MCF 10A (cell line): Measurements from ENCODE around the gene TCN1. TPM values are rescaled to one million over a fixed set of nuclear protein-coding genes. Genes with fewer than 3 reads are reported as not detected.
A peak's percentile ranks its signal among the peaks of the same experiment; 100 is the strongest.
"Not testable (repeated sequence)": the region's sequence is repeated elsewhere in the genome, so short reads cannot be mapped to it uniquely, and the experiment has no call there.

Experiments used
- Bru-seq: library from RNA; stranded (reverse); fragments of 400-500 nt; gene quantifications from one replicate; lab custom pipeline; 2021; lab: Mats Ljungman, UMichigan
- BruChase-seq, 2 experiments: library from RNA; stranded (reverse); fragments of 400-500 nt; gene quantifications; one replicate each; lab custom pipeline; 2021; lab: Mats Ljungman, UMichigan
- BruUV-seq: library from RNA; stranded (reverse); fragments of 400-500 nt; replicated peaks from 2 replicates; lab custom pipeline; 2021; lab: Mats Ljungman, UMichigan
- CTCF ChIA-PET: fragments of 300-600 bp; sonication (Branson Sonifier 250); formaldehyde crosslinking; extraction: SDS; loops from one replicate; lab custom pipeline; 2021; ENCODE audit warnings: antibody characterized with exemption, inconsistent platforms; lab: Yijun Ruan, JAX
- POLR2A ChIA-PET: fragments of 300-600, 350-650 bp; sonication (Branson Sonifier 250); formaldehyde crosslinking; extraction: SDS; loops from one replicate; lab custom pipeline; 2020; ENCODE audit warnings: antibody characterized with exemption, inconsistent platforms; lab: Yijun Ruan, JAX
- DNase-seq: peaks from one replicate; pipeline ENCODE4 v3.0.0-alpha.2; 2018; ENCODE audit not compliant: unreplicated experiment
- H3K27ac Mint-ChIP-seq: one replicate; pipeline ENCODE4 v1.8.0; 2022; ENCODE audit warnings: mild to moderate bottlenecking, low read depth, mixed read lengths; ENCODE audit not compliant: unreplicated experiment
- H3K27me3 Mint-ChIP-seq: one replicate; pipeline ENCODE4 v1.8.0; 2022; ENCODE audit warnings: mixed read lengths; ENCODE audit not compliant: insufficient read depth, unreplicated experiment
- H3K36me3 Mint-ChIP-seq: one replicate; pipeline ENCODE4 v1.8.0; 2022; ENCODE audit warnings: mild to moderate bottlenecking, moderate library complexity, mixed read lengths; ENCODE audit not compliant: insufficient read depth, unreplicated experiment
- H3K4me1 Mint-ChIP-seq: one replicate; pipeline ENCODE4 v1.8.0; 2022; ENCODE audit warnings: mixed read lengths; ENCODE audit not compliant: insufficient read depth, unreplicated experiment
- H3K4me3 Mint-ChIP-seq: one replicate; pipeline ENCODE4 v1.8.0; 2022; ENCODE audit warnings: mild to moderate bottlenecking, moderate library complexity, mixed read lengths; ENCODE audit not compliant: unreplicated experiment
- H3K9me3 Mint-ChIP-seq: one replicate; pipeline ENCODE4 v1.8.0; 2022; ENCODE audit warnings: mixed read lengths; ENCODE audit not compliant: unreplicated experiment
- CTCF ChIP-seq: fragments of 200-600 bp; IDR thresholded peaks from one replicate; pipeline ENCODE4 v1.8.0; 2022; ENCODE audit warnings: antibody characterized with exemption, mild to moderate bottlenecking; ENCODE audit not compliant: unreplicated experiment
- intact Hi-C: fragments of 100-400 bp; cut with micrococcal nuclease; formaldehyde crosslinking; loops from 2 replicates; pipeline ENCODE4 v1.14.1; 2022
- long read RNA-seq: library from polyadenylated mRNA; stranded (forward); transcript quantifications from one replicate; pipeline ENCODE4 v2.0.0, GENCODE V29; 2022
- total RNA-seq: library from RNA; stranded (reverse); gene quantifications from 2 replicates; pipeline ENCODE4 v1.2.3, GENCODE V29; 2022

The TCN1 gene
- not detected in 2 replicates for total RNA-seq
- percentile 13 among the genes with signal in this experiment for Bru-seq, nascent RNA
- BruChase-seq, experiment 1, labeled RNA remaining after a 6-hour chase = percentile 6 among the genes with signal in this experiment
- percentile 6 among the genes with signal in this experiment for BruChase-seq, experiment 2, labeled RNA remaining after a 2-hour chase
- long read RNA-seq = 0 reads

GRCh38 chr11:59866397-59866796 is at the start of gene TCN1:
Gene TCN1, minus strand, starts transcription at chr11:59866487. Its CDS starts 17 bp downstream, at chr11:59866470.
- intact Hi-C loops = no loop called here
- H3K27me3 Mint-ChIP-seq = no peaks in the 10 kb centered on the region
- H3K9me3 Mint-ChIP-seq = peaks cover 6% of the 10 kb centered on the region
- DNase-seq = peak; percentile 67
- TF ChIP-seq CTCF = no peak
- CTCF ChIA-PET = interaction anchor here (0.7 kb wide), 2 partner anchors 9 to 32 kb away, joined by 3 read pairs; no protein-coding TSS in a partner anchor
- H3K4me1 Mint-ChIP-seq = no peaks in the 10 kb centered on the region
- no peaks in the 10 kb centered on the region for H3K36me3 Mint-ChIP-seq
- BruUV-seq = no TSS peak
- POLR2A ChIA-PET = no interaction called here
- no peak within 1 kb of the TSS for H3K4me3 Mint-ChIP-seq
- H3K27ac Mint-ChIP-seq = no peak within 1 kb of the TSS

GRCh38 chr11:59903569-59903968 is 37.3 kb upstream of the TCN1 start:
- CTCF ChIA-PET = interaction anchor here (1.3 kb wide), 1 partner anchor 15 kb away, joined by 8 read pairs; no protein-coding TSS in a partner anchor
- intact Hi-C loops, BruUV-seq: not testable (repeated sequence)

GRCh38 chr11:59901306-59901705 is 35.0 kb upstream of the TCN1 start:
- intact Hi-C loops = no loop called here
- no peaks in the 10 kb centered on the region for H3K36me3 Mint-ChIP-seq
- no peaks in the 10 kb centered on the region for H3K27me3 Mint-ChIP-seq
- peak; percentile 78 for DNase-seq
- TF ChIP-seq CTCF = no peak
- POLR2A ChIA-PET = interaction anchor here (0.6 to 1.3 kb wide), 2 partner anchors 10 to 22 kb away, joined by 3 read pairs; no protein-coding TSS in a partner anchor
- no peak overlapping the region for H3K4me3 Mint-ChIP-seq
- no peaks in the 10 kb centered on the region for H3K9me3 Mint-ChIP-seq
- no peaks in the 10 kb centered on the region for H3K4me1 Mint-ChIP-seq
- BruUV-seq = no TSS peak
- H3K27ac Mint-ChIP-seq = no peak overlapping the region
- CTCF ChIA-PET = interaction anchor here (1.0 kb wide), 1 partner anchor 10 kb away, joined by 3 read pairs; no protein-coding TSS in a partner anchor

More at GRCh38 chr11:59903569-59903968, 37.3 kb upstream of the TCN1 start:
- POLR2A ChIA-PET, H3K27ac Mint-ChIP-seq, H3K36me3 Mint-ChIP-seq, H3K4me3 Mint-ChIP-seq, DNase-seq, H3K4me1 Mint-ChIP-seq, H3K9me3 Mint-ChIP-seq: not testable (repeated sequence)
- peaks cover 10% of the 10 kb centered on the region for H3K27me3 Mint-ChIP-seq

- POLR2A ChIA-PET = interaction anchor here (1.3 kb wide), 1 partner anchor 9 kb away, joined by 3 read pairs; no protein-coding TSS in a partner anchor
These were observed 34.3 kb upstream of the TCN1 start for GRCh38 chr11:59900366-59901126.

More at GRCh38 chr11:59900366-59901126, 34.3 kb upstream of the TCN1 start:
- no peak overlapping the region for H3K4me3 Mint-ChIP-seq
- H3K27ac Mint-ChIP-seq = no peak overlapping the region
- intact Hi-C loops = no loop called here
- no peak for DNase-seq
- no TSS peak for BruUV-seq
- no peak for TF ChIP-seq CTCF
- no peaks in the 10 kb centered on the region for H3K27me3 Mint-ChIP-seq
- no peaks in the 10 kb centered on the region for H3K9me3 Mint-ChIP-seq
- H3K36me3 Mint-ChIP-seq = no peaks in the 10 kb centered on the region
- CTCF ChIA-PET = interaction anchor here (0.7 kb wide), 1 partner anchor 223 kb away, joined by 3 read pairs; no protein-coding TSS in a partner anchor
- H3K4me1 Mint-ChIP-seq = no peaks in the 10 kb centered on the region
